ENCODE measurements around the gene HECA.
"Not testable (repeated sequence)": the region's sequence is repeated elsewhere in the genome, so short reads cannot be mapped to it uniquely, and the experiment has no call there.

HECA gene

DNA sequence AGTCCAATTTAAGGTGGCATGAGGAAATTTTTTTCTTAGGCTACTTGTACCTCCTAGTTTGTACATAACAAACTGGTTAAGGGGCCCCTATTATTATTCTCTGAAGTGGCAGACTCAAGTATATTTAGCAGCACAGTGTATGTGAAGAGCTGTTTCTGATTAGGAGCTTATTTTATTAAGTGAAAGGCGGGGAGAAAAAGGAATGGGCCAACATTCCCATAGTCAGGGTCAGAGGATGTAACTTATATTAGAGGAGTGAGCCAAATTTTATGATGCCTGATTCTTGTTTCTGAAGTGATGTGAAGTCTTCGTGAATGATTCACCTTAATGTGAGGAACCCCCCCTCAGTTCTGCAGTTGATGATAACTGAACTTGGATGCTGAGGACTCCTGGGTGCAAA, 2.8 kb downstream of the HECA start:
- DNase-seq: no peak

GRCh38 chr6:139140854-139141253, 6.0 kb downstream of the HECA start:
- not testable (repeated sequence) for DNase-seq

DNA sequence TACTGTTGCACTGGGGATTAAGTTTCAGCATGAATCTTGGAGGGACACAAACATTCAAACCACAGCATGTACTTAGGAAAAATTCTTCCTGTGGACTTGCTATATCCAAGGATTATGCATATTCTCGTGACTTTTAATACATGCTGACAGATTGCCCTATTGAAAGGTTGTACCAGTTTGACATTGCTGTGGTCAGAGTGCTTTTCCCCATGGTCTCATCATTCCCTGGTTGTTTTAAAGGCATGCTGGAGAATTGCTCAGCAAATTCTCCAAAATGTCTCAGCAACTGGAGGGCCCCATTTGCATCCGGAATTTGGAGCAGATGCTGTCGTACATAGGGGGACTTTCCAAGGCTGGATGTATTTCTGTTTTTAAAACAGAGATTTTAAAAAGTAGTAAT, 7.4 kb downstream of the HECA start:
- DNase-seq: no peak

DNA sequence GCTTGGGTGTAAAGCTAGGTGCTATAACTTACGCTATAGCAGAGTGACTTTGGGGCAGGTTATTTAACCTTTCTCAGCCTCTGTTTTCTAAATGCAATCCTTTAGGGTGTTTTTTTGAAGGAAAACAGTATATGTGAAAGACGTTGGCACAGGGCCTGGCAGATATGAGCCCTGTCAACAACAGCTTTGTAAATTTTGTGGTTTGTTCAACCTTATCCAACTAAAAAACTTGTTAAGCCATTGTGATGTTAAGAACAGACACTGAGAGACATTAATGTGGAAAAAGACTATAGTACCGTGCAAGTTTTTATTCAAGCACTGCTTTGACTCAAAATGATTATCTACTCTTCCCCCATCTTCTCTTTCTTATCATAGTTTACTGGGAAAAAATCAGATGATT, 8.2 kb downstream of the HECA start:
- DNase-seq: no peak

DNA sequence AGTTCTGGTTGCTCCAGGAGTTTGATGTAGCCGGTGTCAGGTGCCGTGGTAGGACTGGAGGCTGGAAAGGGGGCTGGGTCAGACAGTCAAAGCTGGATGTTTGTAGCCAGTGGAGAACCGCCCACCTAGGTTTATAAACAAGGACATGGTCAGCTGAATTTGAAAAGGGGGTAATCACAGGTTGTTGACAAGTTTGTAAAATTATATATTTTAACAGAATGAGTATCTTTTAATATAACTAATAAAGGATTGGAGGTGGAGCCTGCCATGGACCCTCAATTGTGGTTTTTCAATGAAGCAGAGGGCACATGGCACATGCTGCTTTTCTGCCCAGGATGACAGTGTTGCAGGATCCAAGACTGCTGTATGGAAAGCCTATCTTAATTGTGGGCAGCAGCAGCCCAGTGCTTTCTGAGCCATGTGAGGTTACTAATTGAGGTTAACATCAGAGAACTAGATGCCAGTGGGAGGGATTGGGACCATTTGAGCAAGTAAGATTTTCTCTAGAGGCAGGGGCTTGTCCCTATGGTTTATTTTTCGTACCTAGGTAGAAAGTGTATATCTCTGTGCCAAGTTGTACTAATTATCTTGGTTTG, 9.7 kb downstream of the HECA start:
- DNase-seq: no peak

DNA sequence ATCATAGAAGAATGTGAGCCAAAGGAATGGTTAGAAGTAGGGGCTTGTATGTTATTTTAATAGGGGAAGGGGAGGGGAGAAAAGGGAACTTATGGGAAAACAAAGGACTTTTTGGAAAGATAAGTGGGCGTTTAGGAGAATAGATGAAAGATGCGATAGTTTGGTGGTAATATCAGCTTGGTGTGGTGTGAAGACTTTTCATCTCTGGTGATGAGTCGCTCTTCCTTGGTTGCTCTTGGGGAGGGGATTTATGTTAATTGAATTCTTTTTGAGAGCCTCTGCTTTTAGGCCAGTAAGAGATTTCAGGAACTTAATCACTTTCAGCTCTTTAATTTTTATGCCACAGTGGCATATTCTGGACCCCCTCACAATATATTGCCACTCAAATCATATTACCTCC, 10.8 kb downstream of the HECA start:
- no peak for DNase-seq

- DNase-seq: no peak
These were observed 11.4 kb downstream of the HECA start for GRCh38 chr6:139146317-139146726.

DNA sequence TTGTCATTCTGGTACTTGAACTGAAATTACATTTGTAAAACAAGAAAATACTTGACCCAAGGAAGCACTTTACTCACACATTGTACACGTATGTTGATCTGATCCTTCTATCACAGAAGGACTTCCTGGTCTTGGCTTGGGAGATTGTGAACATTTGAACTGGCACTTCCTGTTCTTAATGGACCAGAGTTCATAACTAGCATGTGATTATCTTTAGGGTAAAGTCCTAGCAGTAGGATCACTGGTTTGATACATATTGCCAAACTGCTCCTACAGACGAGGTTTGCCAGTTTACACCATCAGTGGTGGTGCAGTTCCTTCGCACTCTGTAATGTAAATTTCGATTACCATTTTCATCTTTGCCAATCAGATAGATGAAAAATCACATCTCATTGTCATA, 12.7 kb downstream of the HECA start:
- DNase-seq: no peak

GRCh38 chr6:139148557-139149235, 13.8 kb downstream of the HECA start:
- no peak for DNase-seq

GRCh38 chr6:139149383-139149782, 14.5 kb downstream of the HECA start:
- no peak for DNase-seq

DNA sequence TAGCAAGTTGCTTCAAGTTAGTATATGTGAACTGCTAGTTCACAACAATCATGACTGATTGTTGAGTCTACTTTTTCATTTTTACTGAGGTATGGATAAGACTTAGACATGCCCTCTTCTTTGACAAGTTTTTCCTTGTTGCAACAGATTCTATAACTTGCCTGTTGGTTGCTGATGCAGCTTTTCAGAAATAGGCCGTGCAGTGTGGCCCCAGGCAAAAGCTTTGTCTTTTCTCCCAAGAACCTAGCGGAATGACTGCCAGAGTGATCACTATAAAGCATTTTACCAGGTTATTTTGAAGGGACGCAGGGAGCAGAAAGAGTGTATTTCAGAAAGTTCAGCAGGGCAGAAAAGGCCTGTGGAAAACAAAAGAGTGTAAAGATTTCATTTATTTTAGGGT, 16.0 kb downstream of the HECA start:
- DNase-seq: no peak

DNA sequence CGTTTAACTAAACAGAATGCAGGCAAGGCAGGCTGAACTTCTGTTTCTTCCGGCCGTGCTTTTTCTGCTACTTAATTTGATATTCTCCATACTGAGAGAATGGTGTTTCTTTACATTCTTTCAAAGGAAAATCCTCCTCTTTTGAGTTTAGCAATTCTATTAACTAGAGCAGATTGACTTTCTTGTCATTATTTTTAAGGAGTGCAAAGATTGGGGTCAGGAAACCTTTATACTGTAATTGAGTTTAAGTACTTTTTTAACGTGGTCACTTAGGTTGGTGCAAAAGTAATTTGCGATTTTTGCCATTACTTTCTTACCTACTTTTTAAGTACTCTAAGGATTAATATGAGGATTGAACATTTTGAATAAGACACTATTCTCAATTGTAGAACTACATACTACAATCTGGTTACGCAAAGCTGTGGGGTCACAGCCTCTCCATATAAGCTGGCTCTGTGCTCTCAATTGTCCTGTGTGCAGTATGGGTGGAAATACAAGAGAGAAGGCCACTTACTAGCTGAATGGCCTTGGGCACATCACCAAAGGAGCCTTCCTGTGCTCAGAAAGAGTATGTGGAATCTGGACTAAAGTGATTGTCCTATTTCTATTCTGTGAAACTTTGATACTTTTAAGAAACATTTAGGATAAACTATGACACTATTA, 16.7 kb downstream of the HECA start:
- DNase-seq: no peak

DNA sequence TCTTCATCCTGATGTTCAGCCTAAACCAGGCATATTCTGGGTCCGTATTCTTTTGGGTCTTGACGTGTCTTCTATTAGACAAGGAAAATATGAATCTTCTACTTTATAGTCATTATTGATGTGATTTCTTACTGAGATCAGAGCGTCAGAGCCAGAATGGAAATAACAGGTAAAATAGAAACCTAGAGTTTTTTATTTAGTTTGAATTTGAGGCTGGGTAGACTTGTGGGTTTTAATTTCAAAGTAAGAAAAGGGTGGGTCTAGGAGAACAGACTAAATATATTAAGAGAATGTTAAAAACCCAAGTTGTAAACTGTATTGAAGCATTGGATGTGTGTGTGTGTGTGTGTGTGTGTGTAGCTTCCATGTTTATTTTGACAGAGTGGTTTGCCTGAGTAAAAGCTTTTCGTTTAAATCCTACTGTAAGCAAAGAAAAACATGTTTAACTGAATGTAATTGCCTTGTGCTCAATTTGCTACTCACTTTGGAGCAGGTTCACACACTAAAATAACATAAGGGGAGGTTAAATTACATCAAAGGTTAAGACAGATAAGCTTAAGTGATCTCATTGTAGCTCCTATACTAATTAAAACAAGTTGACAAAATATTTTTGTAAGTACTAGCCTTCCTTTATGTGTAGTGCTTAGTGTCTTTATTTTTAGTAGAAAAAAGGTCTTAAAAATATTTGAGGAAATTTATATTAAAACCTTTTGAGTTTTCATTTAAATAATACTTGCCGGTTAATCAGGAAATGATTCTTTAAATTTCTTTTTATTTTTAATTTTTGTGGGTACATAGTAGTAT, 17.4 kb downstream of the HECA start:
- no peak for DNase-seq

DNA sequence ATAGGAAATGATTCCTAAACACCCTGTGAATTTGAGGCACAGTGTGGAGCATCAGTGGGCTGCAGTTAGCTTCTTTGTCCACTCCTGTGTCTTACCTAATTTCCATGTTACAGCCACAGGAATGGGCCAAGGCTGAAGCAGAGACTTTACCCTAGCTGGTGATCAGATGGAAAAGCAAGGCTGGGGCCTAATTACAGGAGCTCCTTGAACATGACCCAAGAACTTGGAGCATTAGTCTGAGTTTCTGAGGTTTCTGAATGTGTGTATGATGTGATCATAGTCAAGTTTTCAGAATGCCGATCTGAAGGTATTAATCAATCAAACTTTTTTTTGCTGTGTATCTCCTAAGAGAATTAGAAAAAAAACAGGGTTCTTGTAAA, 18.0 kb downstream of the HECA start:
- no peak for DNase-seq

- no peak for DNase-seq
These were observed 19.0 kb downstream of the HECA start for GRCh38 chr6:139153855-139154254.

DNA sequence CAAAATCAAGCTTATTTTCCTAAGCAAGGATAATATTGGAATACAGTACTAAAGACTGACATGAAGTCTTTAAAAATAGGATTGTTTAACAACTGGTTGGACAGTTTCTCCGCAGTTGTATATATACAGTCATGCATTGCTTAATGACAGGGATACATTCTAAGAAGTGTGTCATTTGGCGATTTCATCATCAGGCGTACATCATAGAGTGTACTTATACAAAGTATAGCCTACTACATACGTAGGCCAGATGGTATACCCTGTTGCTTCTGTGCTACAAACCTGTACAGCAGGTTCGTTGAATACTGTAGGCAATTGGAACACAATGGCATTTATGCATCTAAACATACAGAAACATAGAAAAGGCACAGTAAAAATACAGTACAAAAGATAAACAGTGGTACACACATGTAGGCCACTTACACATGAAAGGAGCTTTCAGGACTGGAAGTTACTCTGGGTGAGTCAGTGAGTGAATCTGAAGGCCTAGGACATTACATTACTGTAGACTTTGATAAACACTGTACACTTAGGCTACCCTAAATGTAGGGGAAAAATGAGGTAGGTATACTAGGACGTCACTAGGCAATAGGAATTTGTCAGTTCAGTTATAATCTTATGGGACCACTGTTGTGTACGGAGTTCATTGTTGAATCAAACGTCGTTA, 20.1 kb downstream of the HECA start:
- no peak for DNase-seq

GRCh38 chr6:139156102-139156501, 21.2 kb downstream of the HECA start:
- no peak for DNase-seq

DNA sequence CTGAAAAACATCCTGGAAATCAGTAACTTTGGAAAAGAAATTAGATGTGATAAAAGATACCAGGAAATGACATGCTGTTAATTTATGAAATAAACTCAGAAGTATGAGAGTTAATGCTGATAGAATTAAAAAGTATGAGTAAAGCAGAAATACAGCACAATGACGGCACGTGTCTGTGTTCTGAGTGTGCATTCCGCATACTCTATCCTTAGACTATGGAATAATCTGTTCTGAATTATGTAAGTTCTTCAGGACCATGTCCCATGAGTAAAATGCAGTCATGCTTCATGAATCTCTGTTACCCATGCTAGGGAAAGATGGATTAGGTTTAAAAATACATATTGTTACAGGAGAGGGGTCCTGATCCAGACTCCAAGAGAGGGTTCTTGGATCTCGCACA, 21.7 kb downstream of the HECA start:
- no peak for DNase-seq

DNA sequence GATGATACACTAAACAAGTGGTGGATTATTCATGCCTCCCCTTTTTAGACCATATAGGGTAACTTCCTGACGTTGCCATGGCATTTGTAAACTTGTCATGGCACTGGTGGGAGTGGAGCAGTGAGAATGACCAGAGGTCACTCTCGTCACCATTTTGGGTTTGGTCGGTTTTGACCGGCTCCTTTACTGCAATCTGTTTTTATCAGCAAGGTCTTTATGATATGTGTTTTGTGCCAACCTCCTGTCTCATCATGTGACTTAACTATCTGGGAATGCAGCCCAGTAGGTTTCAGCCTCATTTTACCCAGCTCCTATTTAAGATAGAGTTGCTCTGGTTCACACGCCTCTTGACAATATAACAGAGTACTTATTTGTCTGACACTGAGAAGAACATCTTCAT, 22.2 kb downstream of the HECA start:
- DNase-seq: not testable (repeated sequence)

GRCh38 chr6:139159016-139159415, 24.1 kb downstream of the HECA start:
- no peak for DNase-seq

- DNase-seq: no peak
These were observed 26.3 kb downstream of the HECA start for GRCh38 chr6:139161169-139161568.

- no peak for DNase-seq
These were observed 27.0 kb downstream of the HECA start for GRCh38 chr6:139161817-139162284.

DNA sequence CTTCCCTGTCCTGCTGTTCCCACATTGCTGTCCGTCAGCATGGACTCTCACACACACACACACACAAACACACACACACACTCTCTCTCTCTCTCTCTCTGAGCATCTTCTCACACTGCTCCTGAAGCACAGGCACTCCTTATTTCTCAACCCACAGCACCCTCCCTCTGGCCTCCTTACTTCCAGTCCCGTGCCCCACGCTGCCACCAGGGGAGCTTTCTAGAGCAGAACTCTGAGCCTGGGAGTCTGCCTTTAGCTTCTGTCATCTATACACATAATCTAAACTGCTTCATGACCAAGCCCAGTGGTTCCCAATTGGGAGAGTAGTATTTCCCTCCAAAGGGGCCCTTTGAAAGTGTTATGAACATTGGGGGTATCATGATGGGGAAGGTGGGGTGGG, 29.1 kb downstream of the HECA start:
- no peak for DNase-seq
